Natural killer cell (primary cell): Measurements from ENCODE around the gene RGS6. TPM values are rescaled to one million over a fixed set of nuclear protein-coding genes. Genes with fewer than 3 reads are reported as not detected.

Source experiments
- ATAC-seq, 3 donors: fragments of 150-1000 bp in 2 of 3; fragments of 200-7000 bp in 1 of 3; cut with Tn5 transposase; 1 replicate in 1 of 3; 2 replicates in 2 of 3; pipeline ENCODE4 v1.10.0; 2021; ENCODE audit warnings: mild to moderate bottlenecking in 2 of 3, moderate library complexity in 2 of 3
- DNase-seq, 2 donors: peaks; one replicate each; pipeline versions ENCODE4 v3.0.0 to v3.0.0-alpha.2; 2013 to 2021; ENCODE audit warnings: mixed read lengths in 1 of 2
- H3K27ac ChIP-seq: one replicate; pipeline ENCODE4 v1.5.1; 2013; ENCODE audit warnings: mild to moderate bottlenecking, low read length
- H3K27me3 ChIP-seq: one replicate; pipeline ENCODE4 v1.6.1; 2013; ENCODE audit warnings: low read length; ENCODE audit not compliant: control insufficient read depth, insufficient read depth
- H3K36me3 ChIP-seq: one replicate; pipeline ENCODE4 v1.6.1; 2013; ENCODE audit warnings: low read length; ENCODE audit not compliant: control insufficient read depth, insufficient read depth
- H3K4me1 ChIP-seq: one replicate; pipeline ENCODE4 v1.6.1; 2013; ENCODE audit warnings: low read length; ENCODE audit not compliant: control insufficient read depth, insufficient read depth
- H3K4me3 ChIP-seq: one replicate; pipeline ENCODE4 v1.5.1; 2013; ENCODE audit warnings: low read length
- H3K9me3 ChIP-seq: one replicate; pipeline ENCODE4 v1.6.1; 2013; ENCODE audit warnings: low read length; ENCODE audit not compliant: control insufficient read depth, insufficient read depth
- H3K27ac Mint-ChIP-seq, 2 donors: one replicate each; pipeline ENCODE4 v1.8.0; 2022; ENCODE audit warnings: mild to moderate bottlenecking in 2 of 2, mixed read lengths in 2 of 2, moderate library complexity in 1 of 2
- H3K27me3 Mint-ChIP-seq, 2 donors: one replicate each; pipeline ENCODE4 v1.8.0; 2022; ENCODE audit warnings: low read depth in 2 of 2, mixed read lengths in 2 of 2
- H3K36me3 Mint-ChIP-seq: one replicate; pipeline ENCODE4 v1.8.0; 2022; ENCODE audit warnings: mixed read lengths
- H3K4me1 Mint-ChIP-seq, 2 donors: one replicate each; pipeline ENCODE4 v1.8.0; 2022; ENCODE audit warnings: mixed read lengths in 2 of 2
- H3K4me3 Mint-ChIP-seq: one replicate; pipeline ENCODE4 v1.8.0; 2022; ENCODE audit warnings: mild to moderate bottlenecking, moderate library complexity, mixed read lengths
- H3K9me3 Mint-ChIP-seq, 2 donors: one replicate each; pipeline ENCODE4 v1.8.0; 2022; ENCODE audit warnings: mixed read lengths in 2 of 2
- CTCF ChIP-seq: fragments of 200-600 bp; IDR thresholded peaks from one replicate; pipeline ENCODE4 v1.8.0; 2022; ENCODE audit warnings: antibody characterized with exemption
- WGBS: methylation state at CpG from one replicate; pipeline ENCODE4 v1.1.7; 2013; ENCODE audit warnings: missing lambda C conversion rate; ENCODE audit not compliant: insufficient coverage; 5-methylcytosine and 5-hydroxymethylcytosine counted together
- intact Hi-C: fragments of 100-400 bp; cut with micrococcal nuclease; formaldehyde crosslinking; loops from one replicate; pipeline ENCODE4 v1.14.2; 2022
- total RNA-seq, 4 donors: library from RNA; stranded (reverse); fragments of 120-200 nt in 1 of 4; gene quantifications; one replicate each; pipeline versions ENCODE4 v1.2.3 to v1.2.4, GENCODE V29; 2013 to 2022

RGS6 gene
- total RNA-seq, 3 donors from 2014 or later (not counting 1 experiment from before 2014, with no cell fraction given), result 0.75 to 1.4 TPM; not detected in 1

DNA sequence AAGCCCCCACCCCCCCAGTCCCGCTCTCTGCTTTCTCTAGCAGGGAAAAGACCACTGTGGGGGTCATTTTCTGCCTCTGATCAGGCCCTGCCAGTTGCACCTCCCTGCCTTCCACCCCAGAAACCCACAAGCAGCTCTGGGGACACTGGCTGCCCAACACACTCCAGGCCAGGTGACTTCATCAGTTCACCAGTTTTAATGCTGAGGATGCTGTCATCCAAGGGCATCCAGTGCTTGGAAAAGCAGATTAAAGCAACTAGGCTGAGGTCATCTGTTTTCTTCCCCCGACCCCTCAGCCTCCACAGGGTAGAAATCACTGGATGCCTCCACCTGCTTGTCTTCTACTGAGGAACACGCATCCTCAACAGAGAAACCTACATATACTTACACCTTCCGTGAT, 679.3 kb downstream of the RGS6 start:
- DNase-seq (peak in 1 of 2 donors; percentile 0), ATAC-seq (no peak)
- Histone ChIP-seq H3K27me3 (no peaks in the 10 kb centered on the region), H3K27ac (no peak overlapping the region), H3K4me1 (peaks cover 7% of the 10 kb centered on the region), H3K36me3 (no peaks in the 10 kb centered on the region), H3K9me3 (no peaks in the 10 kb centered on the region), H3K4me3 (no peak overlapping the region)
- intact Hi-C loops, result no loop called here
- no peaks in the 10 kb centered on the region for H3K9me3 Mint-ChIP-seq
- H3K4me3 Mint-ChIP-seq, result no peak overlapping the region
- no peak for TF ChIP-seq CTCF
- peaks cover 0 to 17% of the 10 kb centered on the region in 2 donors for H3K4me1 Mint-ChIP-seq
- no peaks in the 10 kb centered on the region for H3K36me3 Mint-ChIP-seq
- no peak overlapping the region for H3K27ac Mint-ChIP-seq
- whole genome bisulfite sequencing, result 95% methylated on average over 4 of the region's 4 CpGs
- H3K27me3 Mint-ChIP-seq, result peaks cover 63 to 79% of the 10 kb centered on the region in 2 donors

DNA sequence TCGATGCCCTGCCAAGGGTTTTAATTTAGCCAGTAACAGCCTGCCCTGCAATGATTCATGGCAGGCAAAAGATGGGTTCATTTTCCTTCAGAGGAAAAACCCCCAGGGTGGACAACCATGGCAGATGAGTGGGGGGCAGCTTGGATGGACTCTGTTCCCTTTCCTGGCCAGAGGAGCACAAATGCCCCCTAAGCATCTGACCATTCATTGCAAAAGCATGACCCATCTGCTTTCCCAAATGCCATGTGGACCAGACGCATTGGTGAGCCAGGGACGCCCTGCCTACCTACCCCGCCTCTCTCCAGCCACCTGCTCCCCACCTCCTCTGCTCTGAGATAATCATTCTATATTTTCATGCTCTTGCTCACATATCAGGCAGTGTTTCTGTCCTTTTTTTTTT, 679.8 kb downstream of the RGS6 start:
- ATAC-seq (no peak), DNase-seq (no peak)
- no peaks in the 10 kb centered on the region for H3K36me3 ChIP-seq

DNA sequence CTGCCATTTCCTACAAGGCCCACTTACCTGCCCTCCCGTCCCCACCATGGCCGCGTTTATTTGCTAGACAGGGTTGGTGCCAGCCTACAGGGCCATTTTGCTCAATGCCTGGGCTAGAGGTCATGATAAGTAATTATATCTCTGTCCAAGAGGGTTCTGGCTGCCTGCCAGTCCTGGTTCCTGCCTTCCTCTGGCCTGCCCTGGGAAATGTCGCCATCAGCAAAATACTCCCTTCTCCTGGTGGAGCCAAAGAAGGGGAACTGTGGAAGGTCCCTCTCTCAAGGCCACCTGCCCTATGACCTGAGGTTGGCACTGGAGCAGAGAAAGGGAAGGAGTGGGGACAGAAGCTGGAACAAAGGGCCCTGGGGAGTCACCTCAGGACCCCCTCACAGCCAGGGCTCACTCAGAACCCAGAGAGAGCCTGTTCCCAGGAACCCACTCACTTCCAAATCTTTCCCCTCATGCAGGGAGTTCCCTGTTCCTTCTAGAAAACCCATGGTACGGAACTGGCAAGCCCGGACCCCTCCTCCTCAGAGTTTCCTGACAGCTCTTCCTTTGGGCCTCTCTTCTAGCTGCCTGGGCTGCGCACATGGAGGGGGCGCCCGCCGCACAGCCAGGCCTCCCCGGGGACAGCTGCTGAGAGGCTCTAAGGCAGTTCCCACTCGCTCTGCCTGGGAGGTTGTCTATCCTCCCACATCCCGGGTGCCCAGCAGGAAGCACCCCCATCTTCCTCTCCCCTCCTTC, 681.2 kb downstream of the RGS6 start:
- peaks cover 54 to 79% of the 10 kb centered on the region in 2 donors for H3K27me3 Mint-ChIP-seq
- H3K4me1 Mint-ChIP-seq, result peaks cover 0 to 14% of the 10 kb centered on the region in 2 donors
- Histone ChIP-seq H3K9me3 (no peaks in the 10 kb centered on the region), H3K27ac (no peak overlapping the region), H3K36me3 (no peaks in the 10 kb centered on the region), H3K4me1 (peaks cover 7% of the 10 kb centered on the region), H3K4me3 (no peak overlapping the region), H3K27me3 (no peaks in the 10 kb centered on the region)
- H3K9me3 Mint-ChIP-seq, result no peaks in the 10 kb centered on the region
- TF ChIP-seq CTCF, result no peak
- ATAC-seq, result no peak
- DNase-seq, result no peak
- no peaks in the 10 kb centered on the region for H3K36me3 Mint-ChIP-seq
- WGBS, result 75% methylated on average over 12 of the region's 13 CpGs
- H3K4me3 Mint-ChIP-seq, result no peak overlapping the region
- no peak overlapping the region for H3K27ac Mint-ChIP-seq
- intact Hi-C loops, result no loop called here

More for the DNA sequence above, 679.8 kb downstream of the RGS6 start:
- Mint-ChIP-seq H3K27me3 (peaks cover 61 to 79% of the 10 kb centered on the region in 2 donors), H3K4me3 (no peak overlapping the region), H3K36me3 (no peaks in the 10 kb centered on the region), H3K27ac (no peak overlapping the region), H3K4me1 (peaks cover 0 to 17% of the 10 kb centered on the region in 2 donors), H3K9me3 (no peaks in the 10 kb centered on the region)
- peaks cover 7% of the 10 kb centered on the region for H3K4me1 ChIP-seq
- H3K27me3 ChIP-seq, result no peaks in the 10 kb centered on the region
- no peak overlapping the region for H3K4me3 ChIP-seq
- H3K9me3 ChIP-seq, result no peaks in the 10 kb centered on the region
- no peak overlapping the region for H3K27ac ChIP-seq
- intact Hi-C loops, result no loop called here
- WGBS, result 97% methylated on average over 4 of the region's 4 CpGs
- TF ChIP-seq CTCF, result no peak

GRCh38 chr14:72613975-72614319, 681.7 kb downstream of the RGS6 start:
- ATAC-seq (no peak), DNase-seq (no peak)
- no peaks in the 10 kb centered on the region for H3K36me3 ChIP-seq
- Mint-ChIP-seq H3K27ac (no peak overlapping the region), H3K27me3 (peaks cover 48 to 73% of the 10 kb centered on the region in 2 donors), H3K4me3 (no peak overlapping the region), H3K9me3 (no peaks in the 10 kb centered on the region), H3K36me3 (no peaks in the 10 kb centered on the region), H3K4me1 (peaks cover 0 to 12% of the 10 kb centered on the region in 2 donors)
- 83% methylated on average over 1 of the region's 2 CpGs for WGBS
- no peaks in the 10 kb centered on the region for H3K9me3 ChIP-seq
- TF ChIP-seq CTCF, result no peak
- H3K27ac ChIP-seq, result no peak overlapping the region
- peaks cover 7% of the 10 kb centered on the region for H3K4me1 ChIP-seq
- H3K27me3 ChIP-seq, result no peaks in the 10 kb centered on the region
- intact Hi-C loops, result no loop called here
- H3K4me3 ChIP-seq, result no peak overlapping the region
